OCI-LY7 (cell line): ENCODE results near the gene CABP7. TPM values are rescaled to one million over a fixed set of nuclear protein-coding genes. Genes with fewer than 3 reads are reported as not detected.

ENCODE experiments used
- BruUV-seq: library from RNA; stranded (reverse); fragments of 400-500 nt; replicated peaks from 2 replicates; lab custom pipeline; 2021; lab: Mats Ljungman, UMichigan
- CTCF ChIA-PET: fragments of 300-600 bp; sonication (Branson Sonifier 250); formaldehyde crosslinking; loops from one replicate; lab custom pipeline; 2022; ENCODE audit warnings: antibody characterized with exemption; ENCODE audit not compliant: unreplicated experiment; lab: Charles Lee
- POLR2A ChIA-PET: fragments of 300-600 bp; sonication (Branson Sonifier 250); formaldehyde crosslinking; loops from one replicate; lab custom pipeline; 2022; ENCODE audit warnings: antibody characterized with exemption; lab: Charles Lee
- DNase-seq: peaks from one replicate; pipeline ENCODE4 v3.0.0-alpha.2; 2015; ENCODE audit warnings: low spot score
- H2AFZ ChIP-seq: fragments of 200-600 bp; sonication (generic), shearing (Covaris generic); 2 replicates; pipeline ENCODE4 v1.6.1; 2014; ENCODE audit warnings: mild to moderate bottlenecking, antibody characterized with exemption, low read length, moderate library complexity
- H3K27ac ChIP-seq: fragments of 200-600 bp; sonication (generic); 2 replicates; pipeline ENCODE4 v1.5.1; 2014; ENCODE audit warnings: mixed run types, low read depth, mild to moderate bottlenecking, moderate library complexity, low read length, inconsistent platforms; ENCODE audit not compliant: poor library complexity, severe bottlenecking
- H3K36me3 ChIP-seq: fragments of 200-600 bp; sonication (generic); 2 replicates; pipeline ENCODE4 v1.6.1; 2014; ENCODE audit warnings: mild to moderate bottlenecking, antibody characterized with exemption, low read length, moderate library complexity, mixed read lengths; ENCODE audit not compliant: insufficient read depth
- H3K4me1 ChIP-seq: fragments of 200-600 bp; sonication (generic); 2 replicates; pipeline ENCODE4 v1.5.1; 2014; ENCODE audit warnings: mild to moderate bottlenecking, low read length; ENCODE audit not compliant: insufficient read depth, poor library complexity, severe bottlenecking
- H3K4me2 ChIP-seq: fragments of 200-600 bp; sonication (generic); 2 replicates; pipeline ENCODE4 v1.6.1; 2014; ENCODE audit warnings: mild to moderate bottlenecking, low read length
- H3K4me3 ChIP-seq: fragments of 200-600 bp; sonication (generic); 2 replicates; pipeline ENCODE4 v1.5.1; 2014; ENCODE audit warnings: mild to moderate bottlenecking, low read depth, low read length; ENCODE audit not compliant: poor library complexity, severe bottlenecking
- H3K79me2 ChIP-seq: fragments of 200-600 bp; sonication (generic); 2 replicates; pipeline ENCODE4 v1.6.1; 2016; ENCODE audit warnings: low read depth, mild to moderate bottlenecking, low read length, moderate library complexity, mixed read lengths; ENCODE audit not compliant: insufficient read depth
- H3K9me2 ChIP-seq: fragments of 200-600 bp; sonication (generic); 2 replicates; pipeline ENCODE4 v1.6.1; 2016; ENCODE audit warnings: mild to moderate bottlenecking, low read length, mixed read lengths; ENCODE audit not compliant: insufficient read depth
- H3K9me3 ChIP-seq: fragments of 200-600 bp; sonication (generic); 2 replicates; pipeline ENCODE4 v1.6.1; 2014; ENCODE audit warnings: mild to moderate bottlenecking, mixed run types, low read length, mixed read lengths
- H4K20me1 ChIP-seq: fragments of 200-600 bp; sonication (generic); 2 replicates; pipeline ENCODE4 v1.6.1; 2014; ENCODE audit warnings: mild to moderate bottlenecking, antibody characterized with exemption, low read length, moderate library complexity, mixed read lengths; ENCODE audit not compliant: insufficient read depth
- CTCF ChIP-seq: fragments of 200-600 bp; sonication (generic); conservative IDR thresholded peaks from 2 replicates; pipeline ENCODE4 v1.5.1; 2014; ENCODE audit warnings: mild to moderate bottlenecking, antibody characterized with exemption, low read length, moderate library complexity, mixed read lengths
- EZH2phosphoT487 ChIP-seq: fragments of 200-600 bp; sonication (generic); IDR thresholded peaks from 2 replicates; pipeline ENCODE4 v1.6.1; 2018; ENCODE audit warnings: low read depth, borderline replicate concordance, mild to moderate bottlenecking, mixed run types, antibody characterized with exemption, low read length, moderate library complexity, mixed read lengths
- intact Hi-C: fragments of 100-400 bp; cut with micrococcal nuclease; formaldehyde crosslinking; loops from one replicate; pipeline ENCODE4 v1.10.0; 2022; ENCODE audit not compliant: unreplicated experiment
- total RNA-seq, 2 experiments: library from RNA; depleted of rRNA in 1 of 2; stranded (reverse); fragments of >200 nt in 1 of 2; shearing (Covaris generic) in 1 of 2; gene quantifications; 2 replicates each; pipeline ENCODE4 v1.2.3, GENCODE V29; 2014 to 2022

The CABP7 gene
- total RNA-seq, 2 experiments from 2014 or later: 0.06 TPM; not detected in 1

- intact Hi-C loops: no loop called here
- BruUV-seq: no TSS peak
- Histone ChIP-seq H3K4me3 (no peak overlapping the region), H2AFZ (no peak overlapping the region), H3K9me3 (no peaks in the 10 kb centered on the region), H4K20me1 (no peaks in the 10 kb centered on the region), H3K36me3 (no peaks in the 10 kb centered on the region), H3K27ac (no peak overlapping the region), H3K9me2 (no peaks in the 10 kb centered on the region), H3K79me2 (no peaks in the 10 kb centered on the region), H3K4me2 (no peak overlapping the region), H3K4me1 (no peaks in the 10 kb centered on the region)
- DNase-seq: peak; percentile 42
- TF ChIP-seq CTCF (no peak), EZH2phosphoT487 (no peak)
- ChIA-PET POLR2A (interaction anchor here (0.7 kb wide), 1 partner anchor 97 kb away, joined by 4 read pairs; no protein-coding TSS in a partner anchor), CTCF (no interaction called here)
Measured at GRCh38 chr22:29716814-29717545, 2.8 kb upstream of the CABP7 start.

- intact Hi-C loops: no loop called here
- TF ChIP-seq CTCF (no peak), EZH2phosphoT487 (no peak)
Measured at GRCh38 chr22:29717789-29718188, 2.0 kb upstream of the CABP7 start.

More at GRCh38 chr22:29717789-29718188, 2.0 kb upstream of the CABP7 start:
- Histone ChIP-seq H2AFZ (no peak overlapping the region), H3K9me3 (no peaks in the 10 kb centered on the region), H3K27ac (no peak overlapping the region), H3K79me2 (no peaks in the 10 kb centered on the region), H3K4me2 (no peak overlapping the region), H4K20me1 (no peaks in the 10 kb centered on the region), H3K4me3 (no peak overlapping the region), H3K9me2 (no peaks in the 10 kb centered on the region), H3K36me3 (no peaks in the 10 kb centered on the region), H3K4me1 (no peaks in the 10 kb centered on the region)
- BruUV-seq: no TSS peak
- POLR2A ChIA-PET: interaction anchor here (0.7 kb wide), 1 partner anchor 98 kb away, joined by 4 read pairs; no protein-coding TSS in a partner anchor
- CTCF ChIA-PET: no interaction called here
- DNase-seq: no peak
